Calu3 (cell line): ENCODE results near the gene PRELID2. TPM values are rescaled to one million over a fixed set of nuclear protein-coding genes. Genes with fewer than 3 reads are reported as not detected.
"Not testable (repeated sequence)": the region's sequence is repeated elsewhere in the genome, so short reads cannot be mapped to it uniquely, and the experiment has no call there.

Source experiments
- BruUV-seq: library from RNA; stranded (reverse); fragments of 400-500 nt; replicated peaks from 2 replicates; lab custom pipeline; 2021; lab: Mats Ljungman, UMichigan
- CTCF ChIA-PET: fragments of 300-600 bp; sonication (Branson Sonifier 250); formaldehyde crosslinking; loops from one replicate; lab custom pipeline; 2022; ENCODE audit warnings: antibody characterized with exemption; lab: Charles Lee
- DNase-seq: peaks from one replicate; pipeline ENCODE4 v3.0.0; 2022
- H3K27ac Mint-ChIP-seq: one replicate; pipeline ENCODE4 v1.8.0; 2022; ENCODE audit warnings: mixed read lengths; ENCODE audit not compliant: unreplicated experiment
- H3K27me3 Mint-ChIP-seq: one replicate; pipeline ENCODE4 v1.8.0; 2022; ENCODE audit warnings: mixed read lengths; ENCODE audit not compliant: unreplicated experiment
- H3K36me3 Mint-ChIP-seq: one replicate; pipeline ENCODE4 v1.8.0; 2022; ENCODE audit warnings: mild to moderate bottlenecking, moderate library complexity, mixed read lengths; ENCODE audit not compliant: insufficient read depth, unreplicated experiment
- H3K4me1 Mint-ChIP-seq: one replicate; pipeline ENCODE4 v1.8.0; 2022; ENCODE audit warnings: mild to moderate bottlenecking, low read depth, mixed read lengths; ENCODE audit not compliant: unreplicated experiment
- H3K4me3 Mint-ChIP-seq: one replicate; pipeline ENCODE4 v1.8.0; 2022; ENCODE audit warnings: mild to moderate bottlenecking, low read depth, moderate library complexity, mixed read lengths; ENCODE audit not compliant: unreplicated experiment
- H3K9me3 Mint-ChIP-seq: one replicate; pipeline ENCODE4 v1.8.0; 2022; ENCODE audit warnings: low read depth, mixed read lengths; ENCODE audit not compliant: unreplicated experiment
- intact Hi-C: fragments of 100-400 bp; cut with micrococcal nuclease; formaldehyde crosslinking; loops from one replicate; pipeline ENCODE4 v1.10.0; 2022; ENCODE audit not compliant: unreplicated experiment
- total RNA-seq: library from RNA; stranded (reverse); gene quantifications from 2 replicates; pipeline ENCODE4 v1.2.3, GENCODE V29; 2022
- TF ChIP-seq, protein P1 (sequence below): fragments of 200-600 bp; IDR thresholded peaks from one replicate; pipeline ENCODE4 v1.8.0; 2022; ENCODE audit warnings: antibody characterized with exemption; ENCODE audit not compliant: unreplicated experiment

PRELID2 gene
- total RNA-seq, 1 experiment from 2014 or later, result 33.4 TPM

- no TSS peak for BruUV-seq
- CTCF ChIA-PET, result no interaction called here
- TF ChIP-seq, protein P1, sequence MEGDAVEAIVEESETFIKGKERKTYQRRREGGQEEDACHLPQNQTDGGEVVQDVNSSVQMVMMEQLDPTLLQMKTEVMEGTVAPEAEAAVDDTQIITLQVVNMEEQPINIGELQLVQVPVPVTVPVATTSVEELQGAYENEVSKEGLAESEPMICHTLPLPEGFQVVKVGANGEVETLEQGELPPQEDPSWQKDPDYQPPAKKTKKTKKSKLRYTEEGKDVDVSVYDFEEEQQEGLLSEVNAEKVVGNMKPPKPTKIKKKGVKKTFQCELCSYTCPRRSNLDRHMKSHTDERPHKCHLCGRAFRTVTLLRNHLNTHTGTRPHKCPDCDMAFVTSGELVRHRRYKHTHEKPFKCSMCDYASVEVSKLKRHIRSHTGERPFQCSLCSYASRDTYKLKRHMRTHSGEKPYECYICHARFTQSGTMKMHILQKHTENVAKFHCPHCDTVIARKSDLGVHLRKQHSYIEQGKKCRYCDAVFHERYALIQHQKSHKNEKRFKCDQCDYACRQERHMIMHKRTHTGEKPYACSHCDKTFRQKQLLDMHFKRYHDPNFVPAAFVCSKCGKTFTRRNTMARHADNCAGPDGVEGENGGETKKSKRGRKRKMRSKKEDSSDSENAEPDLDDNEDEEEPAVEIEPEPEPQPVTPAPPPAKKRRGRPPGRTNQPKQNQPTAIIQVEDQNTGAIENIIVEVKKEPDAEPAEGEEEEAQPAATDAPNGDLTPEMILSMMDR, result no peak
- DNase-seq, result no peak
- Mint-ChIP-seq H3K27me3 (no peaks in the 10 kb centered on the region), H3K27ac (no peak overlapping the region), H3K4me3 (no peak overlapping the region), H3K36me3 (no peaks in the 10 kb centered on the region), H3K4me1 (no peaks in the 10 kb centered on the region), H3K9me3 (no peaks in the 10 kb centered on the region)
- intact Hi-C loops, result no loop called here
Observed at GRCh38 chr5:145869753-145870152, 34.6 kb upstream of the PRELID2 start.

DNA sequence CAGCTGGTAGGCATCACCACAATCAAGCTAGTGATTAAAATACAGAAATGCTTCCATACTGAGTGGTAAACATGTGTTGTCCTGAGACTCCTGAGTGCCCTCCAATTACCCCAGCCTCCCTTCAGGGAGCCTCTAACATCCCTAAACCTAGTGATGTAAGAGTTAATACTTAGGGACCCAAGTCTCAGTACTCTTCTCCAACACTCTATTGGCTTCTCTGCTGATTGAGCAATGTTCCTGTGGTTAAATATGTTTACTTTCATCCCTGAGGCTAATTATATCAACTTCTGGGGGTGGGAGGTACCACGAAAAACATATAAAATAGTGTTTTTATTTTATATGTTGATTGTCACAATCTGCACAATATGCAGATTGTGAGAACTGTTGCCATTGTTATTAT, 32.7 kb upstream of the PRELID2 start:
- Mint-ChIP-seq H3K27me3 (no peaks in the 10 kb centered on the region), H3K4me1 (no peaks in the 10 kb centered on the region), H3K27ac (no peak overlapping the region), H3K9me3 (no peaks in the 10 kb centered on the region), H3K4me3 (no peak overlapping the region), H3K36me3 (no peaks in the 10 kb centered on the region)
- DNase-seq, result no peak
- intact Hi-C loops, result no loop called here
- BruUV-seq, result no TSS peak
- TF ChIP-seq, protein P1, result no peak
- CTCF ChIA-PET, result no interaction called here

GRCh38 chr5:145864432-145864831, 29.3 kb upstream of the PRELID2 start:
- BruUV-seq, H3K4me3 Mint-ChIP-seq, H3K27me3 Mint-ChIP-seq, H3K9me3 Mint-ChIP-seq, H3K4me1 Mint-ChIP-seq, H3K36me3 Mint-ChIP-seq, DNase-seq, CTCF ChIA-PET, intact Hi-C loops, H3K27ac Mint-ChIP-seq: not testable (repeated sequence)

- Mint-ChIP-seq H3K36me3 (no peaks in the 10 kb centered on the region), H3K27me3 (no peaks in the 10 kb centered on the region), H3K27ac (no peak overlapping the region), H3K9me3 (no peaks in the 10 kb centered on the region), H3K4me1 (no peaks in the 10 kb centered on the region), H3K4me3 (no peak overlapping the region)
- intact Hi-C loops, result no loop called here
- CTCF ChIA-PET, result interaction anchor here (0.6 kb wide), 1 partner anchor 98 kb away, joined by 3 read pairs; no protein-coding TSS in a partner anchor
- TF ChIP-seq, protein P1, result no peak
- DNase-seq, result no peak
- no TSS peak for BruUV-seq
Observed at GRCh38 chr5:145863003-145863402, 27.9 kb upstream of the PRELID2 start.

GRCh38 chr5:145859897-145860296, 24.8 kb upstream of the PRELID2 start:
- Mint-ChIP-seq H3K4me3 (no peak overlapping the region), H3K27ac (no peak overlapping the region), H3K27me3 (no peaks in the 10 kb centered on the region), H3K36me3 (no peaks in the 10 kb centered on the region), H3K4me1 (peaks cover 16% of the 10 kb centered on the region), H3K9me3 (no peaks in the 10 kb centered on the region)
- no TSS peak for BruUV-seq
- TF ChIP-seq, protein P1, result no peak
- intact Hi-C loops, result loop anchor here (5.0 kb wide), 1 partner anchor 122 kb away; no protein-coding TSS in a partner anchor
- DNase-seq, result no peak
- CTCF ChIA-PET, result interaction anchor here (0.8 kb wide), 1 partner anchor 14 kb away, joined by 3 read pairs; no protein-coding TSS in a partner anchor
